GM06990 (cell line): ENCODE measurements around the gene DBI.
"Not testable (repeated sequence)": the region's sequence is repeated elsewhere in the genome, so short reads cannot be mapped to it uniquely, and the experiment has no call there.

ENCODE experiments used
- DNase-seq: peaks from one replicate; pipeline ENCODE4 v3.0.0-alpha.2; 2011; ENCODE audit not compliant: insufficient read length; ENCODE audit errors: extremely low read depth
- H3K27me3 ChIP-seq: replicated peaks from 2 replicates; pipeline ENCODE4 v1.6.0; 2011; ENCODE audit warnings: low read length; ENCODE audit not compliant: control insufficient read depth, insufficient read depth
- H3K36me3 ChIP-seq: 2 replicates; pipeline ENCODE4 v1.5.1; 2011; ENCODE audit warnings: low read length; ENCODE audit not compliant: control insufficient read depth, insufficient read depth
- H3K4me3 ChIP-seq: replicated peaks from 2 replicates; pipeline ENCODE4 v1.5.1; 2011; ENCODE audit warnings: low read depth, mild to moderate bottlenecking, control low read depth, low read length
- TF ChIP-seq, protein P1 (sequence below): IDR thresholded peaks from 2 replicates; pipeline ENCODE4 v1.5.1; 2011; ENCODE audit warnings: low read length, control low read depth, mild to moderate bottlenecking, inconsistent platforms; ENCODE audit not compliant: insufficient read depth, poor library complexity, severe bottlenecking

DBI gene

DNA sequence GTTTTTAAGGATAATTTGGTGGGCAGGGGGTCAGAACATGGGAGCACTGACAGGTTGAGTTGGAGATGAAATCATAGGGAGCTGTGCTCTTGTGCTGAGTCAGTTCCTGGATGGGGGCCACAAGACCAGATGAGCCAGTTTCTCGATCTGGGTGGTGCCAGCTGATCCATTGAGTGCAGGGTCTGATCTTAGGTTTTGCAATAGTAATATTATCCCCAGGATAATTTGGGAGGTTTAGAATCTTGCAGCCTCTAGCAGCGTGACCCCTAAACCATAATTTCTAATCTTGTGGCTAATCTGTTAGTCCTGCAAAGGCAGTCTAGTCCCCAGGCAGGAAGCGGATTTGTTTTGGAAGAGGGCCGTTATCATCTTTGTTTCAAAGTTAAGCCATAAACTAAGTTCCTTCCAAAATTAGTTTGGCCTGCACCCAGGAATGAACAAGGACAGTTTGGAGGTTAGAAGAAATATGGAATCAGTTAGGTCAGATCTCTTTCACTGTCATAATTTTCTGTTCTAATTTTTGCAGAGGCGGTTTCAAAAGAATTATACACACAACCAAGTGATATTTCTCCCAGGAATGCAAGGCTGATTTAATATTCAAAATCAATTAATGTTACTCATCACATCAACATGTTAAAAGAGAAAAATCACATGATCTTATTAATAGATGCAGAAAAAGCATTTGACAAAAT, 23.0 kb downstream of the DBI start:
- TF ChIP-seq, protein P1, sequence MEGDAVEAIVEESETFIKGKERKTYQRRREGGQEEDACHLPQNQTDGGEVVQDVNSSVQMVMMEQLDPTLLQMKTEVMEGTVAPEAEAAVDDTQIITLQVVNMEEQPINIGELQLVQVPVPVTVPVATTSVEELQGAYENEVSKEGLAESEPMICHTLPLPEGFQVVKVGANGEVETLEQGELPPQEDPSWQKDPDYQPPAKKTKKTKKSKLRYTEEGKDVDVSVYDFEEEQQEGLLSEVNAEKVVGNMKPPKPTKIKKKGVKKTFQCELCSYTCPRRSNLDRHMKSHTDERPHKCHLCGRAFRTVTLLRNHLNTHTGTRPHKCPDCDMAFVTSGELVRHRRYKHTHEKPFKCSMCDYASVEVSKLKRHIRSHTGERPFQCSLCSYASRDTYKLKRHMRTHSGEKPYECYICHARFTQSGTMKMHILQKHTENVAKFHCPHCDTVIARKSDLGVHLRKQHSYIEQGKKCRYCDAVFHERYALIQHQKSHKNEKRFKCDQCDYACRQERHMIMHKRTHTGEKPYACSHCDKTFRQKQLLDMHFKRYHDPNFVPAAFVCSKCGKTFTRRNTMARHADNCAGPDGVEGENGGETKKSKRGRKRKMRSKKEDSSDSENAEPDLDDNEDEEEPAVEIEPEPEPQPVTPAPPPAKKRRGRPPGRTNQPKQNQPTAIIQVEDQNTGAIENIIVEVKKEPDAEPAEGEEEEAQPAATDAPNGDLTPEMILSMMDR, result no peak
- no peaks in the 10 kb centered on the region for H3K36me3 ChIP-seq
- H3K27me3 ChIP-seq, result no peaks in the 10 kb centered on the region
- no peak overlapping the region for H3K4me3 ChIP-seq
- no peak for DNase-seq

DNA sequence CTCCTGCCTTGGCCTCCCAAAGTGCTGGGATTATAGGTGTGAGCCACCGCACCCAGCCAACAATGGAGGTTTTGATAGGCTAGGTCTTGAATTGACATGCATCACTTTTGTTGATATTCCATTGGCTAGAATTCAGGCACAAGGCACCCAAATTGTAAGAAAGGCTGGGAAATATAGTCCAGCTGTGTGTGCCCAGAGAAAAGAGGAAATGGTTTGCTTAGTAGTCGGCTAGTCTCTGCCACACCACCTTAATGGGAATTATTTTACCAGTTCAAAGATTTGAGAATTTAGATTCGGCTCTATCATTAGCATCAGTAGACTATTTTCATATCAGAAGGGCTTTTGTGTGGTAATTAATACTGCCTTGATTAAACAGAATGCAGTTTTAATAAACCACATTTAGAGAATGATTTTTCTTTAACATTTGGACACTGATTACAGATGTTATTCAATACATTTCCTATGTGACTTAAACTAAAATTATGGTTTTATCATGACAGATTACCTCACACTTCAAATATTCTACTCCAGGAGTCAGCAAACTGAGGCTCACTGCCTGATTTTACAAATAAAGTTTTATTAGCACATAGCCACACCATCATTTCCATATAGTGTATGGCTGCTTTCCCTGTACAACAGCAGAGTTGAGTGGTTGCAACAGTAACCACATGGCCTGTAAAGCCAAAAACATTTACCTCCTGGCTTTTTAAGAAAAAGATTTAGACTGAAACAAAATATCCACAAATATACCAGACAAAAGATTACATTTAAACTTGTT, 27.4 kb downstream of the DBI start:
- TF ChIP-seq, protein P1, result no peak
- Histone ChIP-seq H3K27me3 (no peaks in the 10 kb centered on the region), H3K36me3 (no peaks in the 10 kb centered on the region), H3K4me3 (no peak overlapping the region)
- DNase-seq, result no peak

DNA sequence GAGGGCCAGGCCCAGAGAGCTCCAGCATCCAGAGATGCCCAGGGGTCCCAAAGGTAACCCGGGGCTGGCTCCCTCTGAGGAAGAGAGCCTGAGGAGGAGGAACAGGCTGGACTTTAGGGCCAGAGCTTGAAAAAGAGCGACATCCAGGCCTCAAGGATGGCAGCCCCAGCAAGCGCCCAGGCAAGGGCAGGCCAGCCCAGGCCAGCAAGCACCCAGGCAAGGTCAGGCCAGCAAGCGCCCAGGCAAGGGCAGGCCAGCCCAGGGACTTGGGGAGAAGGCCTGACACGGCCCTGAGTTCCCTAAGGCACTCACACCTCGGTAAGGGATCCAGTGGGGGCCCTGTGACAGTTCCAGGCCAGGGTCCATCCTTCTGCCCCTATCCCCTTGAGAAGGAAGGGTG, 30.4 kb downstream of the DBI start:
- Histone ChIP-seq H3K4me3 (no peak overlapping the region), H3K27me3 (no peaks in the 10 kb centered on the region), H3K36me3 (no peaks in the 10 kb centered on the region)
- DNase-seq, result no peak
- TF ChIP-seq, protein P1, result no peak

DNA sequence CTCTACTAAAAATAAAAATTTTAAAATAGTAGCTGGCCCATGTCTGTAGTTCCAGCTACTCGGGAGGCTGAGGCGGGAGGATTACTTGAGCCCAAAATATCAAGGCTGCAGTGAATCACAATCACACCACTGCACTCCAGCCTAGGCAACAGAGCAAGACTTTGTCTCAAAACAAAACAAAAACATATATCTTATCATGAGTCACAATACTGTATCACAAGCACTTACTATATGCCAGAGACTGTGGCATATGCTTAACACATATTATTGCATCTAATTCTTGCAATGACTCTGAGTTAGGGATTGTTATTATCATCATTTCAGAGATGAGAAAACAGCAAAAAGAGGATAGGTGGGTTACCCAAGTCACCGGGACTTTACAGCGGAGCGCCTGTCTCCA, 35.3 kb downstream of the DBI start:
- TF ChIP-seq, protein P1, result no peak
- Histone ChIP-seq H3K36me3 (no peaks in the 10 kb centered on the region), H3K4me3 (no peak overlapping the region), H3K27me3 (no peaks in the 10 kb centered on the region)
- DNase-seq, result no peak

DNA sequence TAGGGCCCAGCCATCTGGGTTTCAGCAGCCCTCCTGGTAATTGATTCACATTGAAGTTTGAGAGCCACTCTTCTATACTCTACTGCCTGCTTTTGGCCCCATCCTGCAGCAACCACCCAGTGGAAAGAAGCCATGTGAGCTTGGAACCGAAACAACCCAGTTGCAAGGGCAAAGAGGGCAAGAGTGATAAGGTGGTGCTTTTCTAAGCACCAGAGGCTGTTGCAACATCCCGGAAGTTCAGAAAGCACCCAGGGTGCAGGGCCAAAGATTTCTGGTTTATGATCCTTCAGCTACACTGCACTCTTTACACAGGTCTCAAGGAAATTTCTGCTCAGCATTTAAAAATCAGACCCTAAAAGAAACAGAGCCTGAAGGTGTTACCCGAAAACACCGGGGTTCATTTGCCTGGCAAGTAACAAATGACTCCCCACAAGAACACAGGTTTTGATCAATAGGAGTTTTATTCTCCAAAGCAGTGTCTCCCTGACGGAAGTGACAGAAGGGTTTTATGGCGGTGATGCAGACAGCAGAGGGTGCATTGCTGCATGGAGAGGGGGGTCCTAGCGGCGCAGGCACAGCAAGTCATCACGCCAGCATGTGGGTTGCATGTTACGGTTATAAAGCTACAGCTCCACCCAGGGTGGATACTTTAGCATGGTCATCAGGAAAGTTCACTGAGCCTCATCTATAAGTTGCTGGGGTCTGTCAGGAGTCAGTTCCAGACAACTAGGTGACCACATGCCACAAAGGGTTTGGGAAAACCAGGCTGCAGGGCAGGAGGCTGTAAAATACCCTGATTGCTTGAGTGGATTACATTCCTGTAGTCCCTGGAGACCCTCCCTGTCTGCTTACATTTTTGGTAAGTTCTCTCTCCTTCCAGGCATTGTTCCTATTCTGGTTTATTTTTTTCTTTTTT, 36.1 kb downstream of the DBI start:
- TF ChIP-seq, protein P1, result no peak
- no peak for DNase-seq
- H3K27me3 ChIP-seq, result no peaks in the 10 kb centered on the region
- H3K4me3 ChIP-seq, result no peak overlapping the region
- H3K36me3 ChIP-seq, result no peaks in the 10 kb centered on the region

DNA sequence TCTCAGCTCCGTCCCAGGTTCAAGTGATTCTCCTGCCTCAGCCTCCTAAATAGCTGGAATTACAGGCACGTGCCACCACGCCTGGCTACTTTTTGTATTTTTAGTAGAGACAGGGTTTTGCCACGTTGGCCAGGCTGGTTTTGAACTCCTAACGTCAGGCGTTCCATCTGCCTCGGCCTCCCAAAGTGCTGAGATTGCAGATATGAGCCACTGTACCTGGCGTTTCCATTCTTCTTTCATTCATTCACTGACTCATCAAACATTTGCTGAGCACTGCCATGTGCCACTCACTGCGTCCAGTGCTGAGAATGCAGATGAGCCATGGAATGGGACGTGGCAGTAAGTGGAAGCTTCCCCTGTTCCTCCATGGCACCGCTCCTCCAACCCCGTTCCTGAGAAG, 36.8 kb downstream of the DBI start:
- DNase-seq, H3K27me3 ChIP-seq, H3K36me3 ChIP-seq, H3K4me3 ChIP-seq: not testable (repeated sequence)
